GM08714 (cell line): ENCODE results near the gene SNX5.
A peak's percentile ranks its signal among the peaks of the same experiment; 100 is the strongest.
"Not testable (repeated sequence)": the region's sequence is repeated elsewhere in the genome, so short reads cannot be mapped to it uniquely, and the experiment has no call there.

Experiments
- H3K4me3 ChIP-seq: fragments of 200-500 bp; sonication (Bioruptor generic); 2 replicates; pipeline ENCODE4 v1.5.1; 2014; ENCODE audit warnings: mild to moderate bottlenecking, low read length, inconsistent platforms
- ZNF274 ChIP-seq: IDR thresholded peaks from 2 replicates; pipeline ENCODE4 v1.6.1; 2012; ENCODE audit warnings: mild to moderate bottlenecking, low read depth, low read length

The SNX5 gene

GRCh38 chr20:17969884-17970409 lies 1.4 kb upstream of the SNX5 start:
- TF ChIP-seq ZNF274 = no peak
- peak overlapping the region; percentile 87 for H3K4me3 ChIP-seq

- no peak for TF ChIP-seq ZNF274
- H3K4me3 ChIP-seq = peak overlapping the region; percentile 87
Measured at GRCh38 chr20:17969278-17969883, 787 bp upstream of the SNX5 start.

- no peak for TF ChIP-seq ZNF274
- H3K4me3 ChIP-seq = peak overlapping the region; percentile 82
Measured at GRCh38 chr20:17967521-17968365, 851 bp downstream of the SNX5 start.

GRCh38 chr20:17966432-17967310 lies 1.9 kb downstream of the SNX5 start:
- H3K4me3 ChIP-seq = peak overlapping the region; percentile 82
- TF ChIP-seq ZNF274 = no peak

- peak overlapping the region; percentile 82 for H3K4me3 ChIP-seq
- no peak for TF ChIP-seq ZNF274
Measured at GRCh38 chr20:17965042-17965697, 3.4 kb downstream of the SNX5 start.

GRCh38 chr20:17964632-17965031 lies 4.0 kb downstream of the SNX5 start:
- TF ChIP-seq ZNF274 = no peak
- peak overlapping the region; percentile 82 for H3K4me3 ChIP-seq

- TF ChIP-seq ZNF274 = no peak
- peak overlapping the region; percentile 30; the same call in 1 of the 2 replicates for H3K4me3 ChIP-seq
Measured at GRCh38 chr20:17964073-17964472, 4.5 kb downstream of the SNX5 start.

- H3K4me3 ChIP-seq = peak overlapping the region; percentile 30; the same call in 1 of the 2 replicates
Measured at GRCh38 chr20:17963114-17963897, 5.3 kb downstream of the SNX5 start.

GRCh38 chr20:17961587-17961940 lies 7.0 kb downstream of the SNX5 start:
- TF ChIP-seq ZNF274 = no peak
- no peak overlapping the region for H3K4me3 ChIP-seq

More at GRCh38 chr20:17963114-17963897, 5.3 kb downstream of the SNX5 start:
- no peak for TF ChIP-seq ZNF274

GRCh38 chr20:17960927-17961586 lies 7.5 kb downstream of the SNX5 start:
- TF ChIP-seq ZNF274 = no peak
- H3K4me3 ChIP-seq = peak overlapping the region; percentile 39; the same call in 1 of the 2 replicates

- H3K4me3 ChIP-seq = not testable (repeated sequence)
Measured at GRCh38 chr20:17960400-17960885, 8.2 kb downstream of the SNX5 start.

GRCh38 chr20:17959257-17959627 lies 9.4 kb downstream of the SNX5 start:
- TF ChIP-seq ZNF274 = no peak
- peak overlapping the region; percentile 44; the same call in 1 of the 2 replicates for H3K4me3 ChIP-seq
